Measurements from ENCODE around the gene CTSW. TPM values are rescaled to one million over a fixed set of nuclear protein-coding genes. Genes with fewer than 3 reads are reported as not detected.
"Not testable (repeated sequence)": the region's sequence is repeated elsewhere in the genome, so short reads cannot be mapped to it uniquely, and the experiment has no call there.

CTSW gene, protein sequence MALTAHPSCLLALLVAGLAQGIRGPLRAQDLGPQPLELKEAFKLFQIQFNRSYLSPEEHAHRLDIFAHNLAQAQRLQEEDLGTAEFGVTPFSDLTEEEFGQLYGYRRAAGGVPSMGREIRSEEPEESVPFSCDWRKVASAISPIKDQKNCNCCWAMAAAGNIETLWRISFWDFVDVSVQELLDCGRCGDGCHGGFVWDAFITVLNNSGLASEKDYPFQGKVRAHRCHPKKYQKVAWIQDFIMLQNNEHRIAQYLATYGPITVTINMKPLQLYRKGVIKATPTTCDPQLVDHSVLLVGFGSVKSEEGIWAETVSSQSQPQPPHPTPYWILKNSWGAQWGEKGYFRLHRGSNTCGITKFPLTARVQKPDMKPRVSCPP
- not detected in 2 replicates for polyA plus RNA-seq
- polyA minus RNA-seq = not detected in 2 replicates

DNA sequence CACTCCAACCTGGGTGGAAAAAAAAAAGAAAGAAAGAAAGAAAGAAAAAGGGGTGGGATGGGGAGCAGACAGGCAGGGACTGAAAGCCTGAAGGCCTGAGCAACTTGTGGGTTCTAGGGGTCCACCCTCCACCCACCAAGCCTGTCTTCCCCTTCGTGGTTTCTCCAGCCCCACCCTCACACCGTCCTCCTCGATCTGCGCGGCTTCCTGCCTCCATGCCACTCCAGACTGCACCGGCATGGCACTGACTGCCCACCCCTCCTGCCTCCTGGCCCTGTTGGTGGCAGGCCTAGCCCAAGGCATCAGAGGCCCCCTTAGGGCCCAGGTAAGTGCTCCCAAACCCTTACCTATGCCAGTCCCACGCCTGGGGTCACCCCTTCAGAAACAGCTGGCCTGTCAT lies at the start of gene CTSW:
CTSW (plus strand) TSS at position 221 of the 400 bp plus-strand sequence; CDS start at position 239, 18 bp downstream.
- H3K9me3 ChIP-seq (ENCODE audit: low read length) = no peaks in the 10 kb centered on the region
- H3K27ac ChIP-seq (ENCODE audit: low read length) = no peak within 1 kb of the TSS
- H3K36me3 ChIP-seq (ENCODE audit: insufficient read depth, low read length) = no peaks in the 10 kb centered on the region
- TF ChIP-seq SMC3 (conservative IDR thresholded peaks at IDR 0.05; ENCODE audit: poor library complexity) (no peak), TAF1 (IDR thresholded peaks at IDR 0.05; ENCODE audit: low read depth) (no peak), RAD21 (conservative IDR thresholded peaks at IDR 0.05) (no peak), POLR2AphosphoS5 (IDR thresholded peaks at IDR 0.05) (no peak), EZH2 (IDR thresholded peaks at IDR 0.05; ENCODE audit: borderline replicate concordance, insufficient read depth, low read length, poor library complexity, severe bottlenecking) (no peak), EP300 (conservative IDR thresholded peaks at IDR 0.05; ENCODE audit: poor library complexity, severe bottlenecking) (no peak), MXI1 (conservative IDR thresholded peaks at IDR 0.05; ENCODE audit: poor library complexity, severe bottlenecking) (no peak)
- TF ChIP-seq, protein P1, sequence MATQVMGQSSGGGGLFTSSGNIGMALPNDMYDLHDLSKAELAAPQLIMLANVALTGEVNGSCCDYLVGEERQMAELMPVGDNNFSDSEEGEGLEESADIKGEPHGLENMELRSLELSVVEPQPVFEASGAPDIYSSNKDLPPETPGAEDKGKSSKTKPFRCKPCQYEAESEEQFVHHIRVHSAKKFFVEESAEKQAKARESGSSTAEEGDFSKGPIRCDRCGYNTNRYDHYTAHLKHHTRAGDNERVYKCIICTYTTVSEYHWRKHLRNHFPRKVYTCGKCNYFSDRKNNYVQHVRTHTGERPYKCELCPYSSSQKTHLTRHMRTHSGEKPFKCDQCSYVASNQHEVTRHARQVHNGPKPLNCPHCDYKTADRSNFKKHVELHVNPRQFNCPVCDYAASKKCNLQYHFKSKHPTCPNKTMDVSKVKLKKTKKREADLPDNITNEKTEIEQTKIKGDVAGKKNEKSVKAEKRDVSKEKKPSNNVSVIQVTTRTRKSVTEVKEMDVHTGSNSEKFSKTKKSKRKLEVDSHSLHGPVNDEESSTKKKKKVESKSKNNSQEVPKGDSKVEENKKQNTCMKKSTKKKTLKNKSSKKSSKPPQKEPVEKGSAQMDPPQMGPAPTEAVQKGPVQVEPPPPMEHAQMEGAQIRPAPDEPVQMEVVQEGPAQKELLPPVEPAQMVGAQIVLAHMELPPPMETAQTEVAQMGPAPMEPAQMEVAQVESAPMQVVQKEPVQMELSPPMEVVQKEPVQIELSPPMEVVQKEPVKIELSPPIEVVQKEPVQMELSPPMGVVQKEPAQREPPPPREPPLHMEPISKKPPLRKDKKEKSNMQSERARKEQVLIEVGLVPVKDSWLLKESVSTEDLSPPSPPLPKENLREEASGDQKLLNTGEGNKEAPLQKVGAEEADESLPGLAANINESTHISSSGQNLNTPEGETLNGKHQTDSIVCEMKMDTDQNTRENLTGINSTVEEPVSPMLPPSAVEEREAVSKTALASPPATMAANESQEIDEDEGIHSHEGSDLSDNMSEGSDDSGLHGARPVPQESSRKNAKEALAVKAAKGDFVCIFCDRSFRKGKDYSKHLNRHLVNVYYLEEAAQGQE (IDR thresholded peaks at IDR 0.05; ENCODE audit: borderline replicate concordance) = no peak
- H3K4me2 ChIP-seq (ENCODE audit: low read length) = no peak within 1 kb of the TSS
- no peaks in the 10 kb centered on the region for H3K79me2 ChIP-seq (replicated peaks; ENCODE audit: insufficient read depth, low read length)
- no peak within 1 kb of the TSS for H3K9ac ChIP-seq (ENCODE audit: low read length)
- H3K4me3 ChIP-seq (ENCODE audit: low read length) = no peak within 1 kb of the TSS
- no peak within 1 kb of the TSS for H2AFZ ChIP-seq (ENCODE audit: low read depth, low read length)
- H3K27me3 ChIP-seq (ENCODE audit: insufficient read depth, low read depth, low read length) = no peaks in the 10 kb centered on the region
- H3K9me2 ChIP-seq (ENCODE audit: insufficient read depth, low read length) = no peaks in the 10 kb centered on the region
- no peaks in the 10 kb centered on the region for H3F3A ChIP-seq (ENCODE audit: insufficient read depth, low read length, poor library complexity, severe bottlenecking)
- no peaks in the 10 kb centered on the region for H4K20me1 ChIP-seq (ENCODE audit: insufficient read depth)

DNA sequence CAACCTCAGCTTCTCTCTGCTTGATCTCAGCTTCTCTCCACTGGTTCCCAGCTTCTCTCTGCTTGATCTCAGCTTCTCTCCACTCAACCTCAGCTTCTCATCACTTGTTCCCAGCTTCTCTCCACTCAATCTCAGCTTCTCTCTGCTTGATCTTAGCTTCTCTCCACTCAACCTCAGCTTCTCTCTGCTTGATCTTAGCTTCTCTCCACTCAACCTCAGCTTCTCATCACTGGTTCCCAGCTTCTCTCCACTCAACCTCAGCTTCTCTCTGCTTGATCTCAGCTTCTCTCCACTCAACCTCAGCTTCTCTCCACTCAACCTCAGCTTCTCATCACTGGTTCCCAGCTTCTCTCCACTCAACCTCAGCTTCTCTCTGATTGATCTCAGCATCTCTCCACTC lies 47.4 kb upstream of the CTSW start:
- not testable (repeated sequence) for H3K4me3 ChIP-seq (ENCODE audit: low read length); H3K9me2 ChIP-seq (ENCODE audit: insufficient read depth, low read length); H3K36me3 ChIP-seq (ENCODE audit: insufficient read depth, low read length); H3K79me2 ChIP-seq (replicated peaks; ENCODE audit: insufficient read depth, low read length); H3K9me3 ChIP-seq (ENCODE audit: low read length); H3F3A ChIP-seq (ENCODE audit: insufficient read depth, low read length, poor library complexity, severe bottlenecking); H4K20me1 ChIP-seq (ENCODE audit: insufficient read depth); H2AFZ ChIP-seq (ENCODE audit: low read depth, low read length); H3K27ac ChIP-seq (ENCODE audit: low read length); H3K4me2 ChIP-seq (ENCODE audit: low read length); H3K9ac ChIP-seq (ENCODE audit: low read length); H3K27me3 ChIP-seq (ENCODE audit: insufficient read depth, low read depth, low read length)

DNA sequence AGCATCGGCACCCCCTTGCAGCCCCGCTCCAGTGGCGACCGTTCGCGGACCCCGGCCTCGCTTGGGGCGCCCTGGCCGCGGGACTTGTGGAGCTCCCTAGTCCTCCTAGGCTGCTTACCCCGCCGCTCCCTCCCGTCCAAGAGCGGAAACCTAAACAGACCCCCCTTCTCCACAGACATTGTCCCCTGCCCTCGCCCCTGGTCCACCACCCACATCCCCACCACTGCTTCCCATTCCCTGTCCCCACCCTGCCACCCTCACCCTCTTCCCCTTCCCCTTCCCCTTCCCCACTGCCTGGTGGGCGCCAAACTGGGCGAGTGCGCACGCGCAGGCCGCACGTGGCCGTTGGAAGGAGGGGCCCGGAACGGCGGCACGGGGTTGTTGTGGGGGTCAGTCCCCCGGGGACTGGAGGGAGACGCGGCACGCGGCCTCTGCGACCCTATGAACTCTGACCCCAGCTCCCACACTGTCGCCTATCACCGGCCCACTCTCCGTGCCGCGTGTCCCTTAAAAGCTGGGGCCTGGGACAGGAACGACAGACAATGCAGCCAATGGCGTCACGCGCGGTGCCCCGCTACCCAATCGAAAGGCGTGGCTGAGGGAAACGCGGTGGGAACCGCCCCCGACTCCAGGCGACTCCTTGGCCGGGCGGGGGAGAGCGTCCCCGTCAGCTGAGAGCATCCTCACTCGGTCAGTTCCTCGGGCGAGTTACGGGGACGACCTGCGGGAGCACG lies 46.2 kb upstream of the CTSW start, which contains the start of gene SNX32:
SNX32 (plus strand) TSS at position 667 of the 734 bp plus-strand sequence. CDS start 103 bp downstream, outside the sequence.
- H3K9ac ChIP-seq (ENCODE audit: low read length) = peak within 1 kb of the TSS; percentile 79
- H2AFZ ChIP-seq (ENCODE audit: low read depth, low read length) = peak within 1 kb of the TSS; percentile 71
- H3K36me3 ChIP-seq (ENCODE audit: insufficient read depth, low read length) = no peaks in the 10 kb centered on the region
- no peaks in the 10 kb centered on the region for H3F3A ChIP-seq (ENCODE audit: insufficient read depth, low read length, poor library complexity, severe bottlenecking)
- no peaks in the 10 kb centered on the region for H3K9me3 ChIP-seq (ENCODE audit: low read length)
- no peaks in the 10 kb centered on the region for H3K27me3 ChIP-seq (ENCODE audit: insufficient read depth, low read depth, low read length)
- H3K4me3 ChIP-seq (ENCODE audit: low read length) = peak within 1 kb of the TSS; percentile 74
- H3K79me2 ChIP-seq (replicated peaks; ENCODE audit: insufficient read depth, low read length) = peaks cover 4% of the 10 kb centered on the region
- peak within 1 kb of the TSS; percentile 25 for H3K27ac ChIP-seq (ENCODE audit: low read length)
- TF ChIP-seq, protein P2, sequence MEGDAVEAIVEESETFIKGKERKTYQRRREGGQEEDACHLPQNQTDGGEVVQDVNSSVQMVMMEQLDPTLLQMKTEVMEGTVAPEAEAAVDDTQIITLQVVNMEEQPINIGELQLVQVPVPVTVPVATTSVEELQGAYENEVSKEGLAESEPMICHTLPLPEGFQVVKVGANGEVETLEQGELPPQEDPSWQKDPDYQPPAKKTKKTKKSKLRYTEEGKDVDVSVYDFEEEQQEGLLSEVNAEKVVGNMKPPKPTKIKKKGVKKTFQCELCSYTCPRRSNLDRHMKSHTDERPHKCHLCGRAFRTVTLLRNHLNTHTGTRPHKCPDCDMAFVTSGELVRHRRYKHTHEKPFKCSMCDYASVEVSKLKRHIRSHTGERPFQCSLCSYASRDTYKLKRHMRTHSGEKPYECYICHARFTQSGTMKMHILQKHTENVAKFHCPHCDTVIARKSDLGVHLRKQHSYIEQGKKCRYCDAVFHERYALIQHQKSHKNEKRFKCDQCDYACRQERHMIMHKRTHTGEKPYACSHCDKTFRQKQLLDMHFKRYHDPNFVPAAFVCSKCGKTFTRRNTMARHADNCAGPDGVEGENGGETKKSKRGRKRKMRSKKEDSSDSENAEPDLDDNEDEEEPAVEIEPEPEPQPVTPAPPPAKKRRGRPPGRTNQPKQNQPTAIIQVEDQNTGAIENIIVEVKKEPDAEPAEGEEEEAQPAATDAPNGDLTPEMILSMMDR (IDR thresholded peaks at IDR 0.05; ENCODE audit: poor library complexity, severe bottlenecking) = peak; percentile 44
- TF ChIP-seq MXI1 (conservative IDR thresholded peaks at IDR 0.05; ENCODE audit: poor library complexity, severe bottlenecking) (peak; percentile 96), EP300 (conservative IDR thresholded peaks at IDR 0.05; ENCODE audit: poor library complexity, severe bottlenecking) (peak; percentile 21), SMC3 (conservative IDR thresholded peaks at IDR 0.05; ENCODE audit: poor library complexity) (no peak), POLR2AphosphoS5 (IDR thresholded peaks at IDR 0.05) (no peak), EZH2 (IDR thresholded peaks at IDR 0.05; ENCODE audit: borderline replicate concordance, insufficient read depth, low read length, poor library complexity, severe bottlenecking) (no peak), RAD21 (conservative IDR thresholded peaks at IDR 0.05) (no peak), TAF1 (IDR thresholded peaks at IDR 0.05; ENCODE audit: low read depth) (no peak)
- TF ChIP-seq, protein P1 (IDR thresholded peaks at IDR 0.05; ENCODE audit: borderline replicate concordance) = peak; percentile 20
- no peaks in the 10 kb centered on the region for H3K9me2 ChIP-seq (ENCODE audit: insufficient read depth, low read length)
- H4K20me1 ChIP-seq (ENCODE audit: insufficient read depth) = no peaks in the 10 kb centered on the region
- peak within 1 kb of the TSS; percentile 71 for H3K4me2 ChIP-seq (ENCODE audit: low read length)

All from neural cell (in vitro differentiated cells).